GM12878 (cell line): Measurements from ENCODE around the gene ZBTB38.

ENCODE experiments used
- ATF3 ChIP-seq: IDR thresholded peaks from 2 replicates; pipeline ENCODE4 v1.6.1; 2011; ENCODE audit warnings: low read depth, mild to moderate bottlenecking, low read length, moderate library complexity, borderline replicate concordance; ENCODE audit errors: extremely low read depth
- BHLHE40 ChIP-seq, 2 experiments: fragments of 450-650 bp in 1 of 2; IDR thresholded peaks; 2 replicates each; pipeline ENCODE4 v1.6.1; 2011 to 2017; ENCODE audit warnings: low read depth in 2 of 2, borderline replicate concordance in 1 of 2, improper control_type of control experiment in 1 of 2, low read length in 1 of 2, mild to moderate bottlenecking in 1 of 2
- CTCF ChIP-seq, 3 experiments: IDR thresholded peaks in 2 of 3; conservative IDR thresholded peaks in 1 of 3; 2 replicates each; pipeline ENCODE4 v1.5.1; 2011; ENCODE audit warnings: low read depth in 3 of 3, low read length in 3 of 3, mild to moderate bottlenecking in 3 of 3, control low read depth in 2 of 3, moderate library complexity in 2 of 3, inconsistent platforms in 1 of 3, mixed read lengths in 1 of 3; ENCODE audit not compliant: control insufficient read depth in 2 of 3, insufficient read depth in 1 of 3; ENCODE audit errors: extremely low read depth in 1 of 3
- EZH2 ChIP-seq: IDR thresholded peaks from 2 replicates; pipeline ENCODE4 v1.6.1; 2012; ENCODE audit warnings: low read depth, mild to moderate bottlenecking, control low read depth, inconsistent platforms, low read length, borderline replicate concordance; ENCODE audit not compliant: control insufficient read depth
- JUNB ChIP-seq: IDR thresholded peaks from 2 replicates; pipeline ENCODE4 v1.6.1; 2016; ENCODE audit warnings: antibody characterized with exemption, mild to moderate bottlenecking
- NR2C2 ChIP-seq: IDR thresholded peaks from 2 replicates; pipeline ENCODE4 v1.6.1; 2011; ENCODE audit warnings: borderline replicate concordance, low read depth; ENCODE audit not compliant: control insufficient read depth, insufficient read length
- POLR2A ChIP-seq: IDR thresholded peaks from 2 replicates; pipeline ENCODE4 v1.6.1; 2011; ENCODE audit warnings: low read depth, mild to moderate bottlenecking, low read length
- POLR2AphosphoS5 ChIP-seq: IDR thresholded peaks from 2 replicates; pipeline ENCODE4 v1.6.1; 2011; ENCODE audit warnings: mild to moderate bottlenecking, low read length, inconsistent platforms
- RAD21 ChIP-seq: IDR thresholded peaks from 2 replicates; pipeline ENCODE4 v1.6.1; 2011; ENCODE audit warnings: mild to moderate bottlenecking, low read depth, low read length, moderate library complexity; ENCODE audit not compliant: insufficient read depth
- SRF ChIP-seq, 2 experiments: IDR thresholded peaks; 2 replicates each; pipeline ENCODE4 v1.6.1; 2011; ENCODE audit warnings: low read depth in 2 of 2, low read length in 2 of 2, mild to moderate bottlenecking in 1 of 2, moderate library complexity in 1 of 2
- STAT3 ChIP-seq: IDR thresholded peaks from 2 replicates; pipeline ENCODE4 v1.6.1; 2011; ENCODE audit warnings: low read depth, low read length, improper control_type of control experiment
- TAF1 ChIP-seq: IDR thresholded peaks from 2 replicates; pipeline ENCODE4 v1.6.1; 2011; ENCODE audit warnings: mild to moderate bottlenecking, low read depth, low read length, borderline replicate concordance
- ZZZ3 ChIP-seq: IDR thresholded peaks from 2 replicates; pipeline ENCODE4 v1.6.1; 2011; ENCODE audit warnings: low read depth; ENCODE audit not compliant: control insufficient read depth, insufficient read length

- TF ChIP-seq POLR2AphosphoS5 (no peak), POLR2A (no peak), SRF (IDR thresholded peaks at IDR 0.05; ENCODE audit: low read depth in 2 of 2, low read length in 2 of 2) (no peak), BHLHE40 (IDR thresholded peaks at IDR 0.05; ENCODE audit: borderline replicate concordance in 1 of 2, low read depth in 2 of 2, low read length in 1 of 2) (no peak), TAF1 (no peak), CTCF (IDR thresholded peaks at IDR 0.05 in 2 of 3, conservative IDR thresholded peaks at IDR 0.05 in 1 of 3; ENCODE audit: control insufficient read depth in 2 of 3, extremely low read depth in 1 of 3, insufficient read depth in 1 of 3, low read depth in 3 of 3, low read length in 3 of 3) (no peak), EZH2 (no peak), RAD21 (no peak), NR2C2 (no peak), ATF3 (no peak), STAT3 (no peak), ZZZ3 (no peak), JUNB (no peak)
Observed at GRCh38 chr3:141385406-141386125, 17.3 kb downstream of the ZBTB38 start.
